OCI-LY1 (cell line): Measurements from ENCODE around the gene TBC1D4.

Experiments used
- H2AFZ ChIP-seq: fragments of 200-600 bp; sonication (generic), shearing (Covaris generic); 2 replicates; pipeline ENCODE4 v1.6.0; 2014; ENCODE audit warnings: antibody characterized with exemption, mild to moderate bottlenecking, low read length
- H3F3A ChIP-seq: fragments of 200-600 bp; sonication (generic), shearing (Covaris generic); 2 replicates; pipeline ENCODE4 v1.6.0; 2014; ENCODE audit warnings: mild to moderate bottlenecking, antibody characterized with exemption, low read length, moderate library complexity; ENCODE audit not compliant: insufficient read depth
- H3K27ac ChIP-seq: fragments of 200-600 bp; sonication (generic); 2 replicates; pipeline ENCODE4 v1.5.1; 2014; ENCODE audit warnings: low read length, mixed run types, mild to moderate bottlenecking, low read depth; ENCODE audit not compliant: poor library complexity, severe bottlenecking
- H3K27me3 ChIP-seq: fragments of 200-600 bp; sonication (generic); 2 replicates; pipeline ENCODE4 v1.6.0; 2014; ENCODE audit warnings: antibody characterized with exemption, mild to moderate bottlenecking, low read length, moderate library complexity; ENCODE audit not compliant: insufficient read depth
- H3K36me3 ChIP-seq: fragments of 200-600 bp; sonication (generic); 2 replicates; pipeline ENCODE4 v1.6.1; 2014; ENCODE audit warnings: mild to moderate bottlenecking, antibody characterized with exemption, low read length, moderate library complexity, mixed read lengths; ENCODE audit not compliant: insufficient read depth
- H3K4me1 ChIP-seq: fragments of 200-600 bp; sonication (generic); 2 replicates; pipeline ENCODE4 v1.5.1; 2014; ENCODE audit warnings: mild to moderate bottlenecking, low read length, moderate library complexity; ENCODE audit not compliant: insufficient read depth, severe bottlenecking
- H3K4me2 ChIP-seq: fragments of 200-600 bp; sonication (generic), shearing (Covaris generic); 2 replicates; pipeline ENCODE4 v1.6.1; 2014; ENCODE audit warnings: low read length
- H3K4me3 ChIP-seq: fragments of 200-600 bp; sonication (generic); 2 replicates; pipeline ENCODE4 v1.5.1; 2014; ENCODE audit warnings: low read length, low read depth, mild to moderate bottlenecking, mixed read lengths; ENCODE audit not compliant: poor library complexity, severe bottlenecking
- H3K79me2 ChIP-seq: fragments of 200-600 bp; shearing (Covaris generic); 2 replicates; pipeline ENCODE4 v1.6.1; 2016; ENCODE audit warnings: mixed run types, low read length, mixed read lengths; ENCODE audit not compliant: insufficient read depth
- H3K9ac ChIP-seq: fragments of 200-600 bp; sonication (generic), shearing (Covaris generic); 2 replicates; pipeline ENCODE4 v1.6.1; 2014; ENCODE audit warnings: mild to moderate bottlenecking, low read length, mixed read lengths
- H3K9me2 ChIP-seq: fragments of 200-600 bp; sonication (generic), shearing (Covaris generic); 2 replicates; pipeline ENCODE4 v1.6.1; 2014; ENCODE audit warnings: low read depth, mild to moderate bottlenecking, low read length, mixed read lengths
- H3K9me3 ChIP-seq: fragments of 200-600 bp; shearing (Covaris generic); 2 replicates; pipeline ENCODE4 v1.6.1; 2014; ENCODE audit warnings: low read length, mixed read lengths
- H4K20me1 ChIP-seq: fragments of 200-600 bp; sonication (generic), shearing (Covaris generic); 2 replicates; pipeline ENCODE4 v1.6.0; 2016; ENCODE audit warnings: mild to moderate bottlenecking, low read length; ENCODE audit not compliant: insufficient read depth
- EZH2 ChIP-seq: fragments of 200-600 bp; sonication (generic), shearing (Covaris generic); IDR thresholded peaks from 2 replicates; pipeline ENCODE4 v1.8.0; 2017; ENCODE audit warnings: borderline replicate concordance, mixed run types, mild to moderate bottlenecking, antibody characterized with exemption, low read length, moderate library complexity, mixed read lengths
- TF ChIP-seq, protein P1 (sequence below): fragments of 200-600 bp; sonication (generic), shearing (Covaris generic); IDR thresholded peaks from 2 replicates; pipeline ENCODE4 v1.5.1; 2017; ENCODE audit warnings: mild to moderate bottlenecking, antibody characterized with exemption, low read length, moderate library complexity, mixed read lengths

The TBC1D4 gene

DNA sequence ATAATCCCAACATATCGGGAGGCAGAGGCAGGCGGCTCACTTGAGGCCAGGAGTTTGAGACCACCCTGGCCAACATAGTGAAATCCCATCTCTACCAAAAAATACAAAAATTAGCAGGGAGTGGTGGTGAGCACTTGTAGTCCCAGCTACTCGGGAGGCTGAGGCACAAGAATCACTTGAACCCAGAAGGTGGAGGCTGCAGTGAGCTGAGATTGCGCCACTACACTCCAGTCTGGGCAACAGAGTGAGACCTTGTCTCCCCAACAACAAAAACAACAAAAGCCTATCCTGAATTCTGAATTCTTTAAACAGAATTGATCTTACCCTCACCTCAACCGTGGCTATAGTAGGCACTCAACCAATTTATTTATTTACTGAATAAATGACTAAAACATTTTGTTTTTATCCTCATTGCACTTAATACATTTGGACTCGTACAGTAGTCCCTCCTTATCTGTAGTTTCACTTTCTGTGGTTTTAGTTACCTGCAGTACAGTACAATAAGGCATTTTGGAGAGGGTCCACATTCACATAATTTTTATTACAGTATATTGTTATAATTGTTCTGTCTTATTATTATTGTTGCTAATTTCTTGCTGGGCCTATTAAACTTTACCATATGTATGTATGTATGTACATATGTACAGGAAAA lies 98.8 kb downstream of the TBC1D4 start:
- H3K9me2 ChIP-seq: no peaks in the 10 kb centered on the region
- no peak overlapping the region for H3K4me2 ChIP-seq
- no peaks in the 10 kb centered on the region for H3F3A ChIP-seq
- H3K9me3 ChIP-seq: no peaks in the 10 kb centered on the region
- H3K27me3 ChIP-seq: no peaks in the 10 kb centered on the region
- H3K4me3 ChIP-seq: no peak overlapping the region
- TF ChIP-seq, protein P1, sequence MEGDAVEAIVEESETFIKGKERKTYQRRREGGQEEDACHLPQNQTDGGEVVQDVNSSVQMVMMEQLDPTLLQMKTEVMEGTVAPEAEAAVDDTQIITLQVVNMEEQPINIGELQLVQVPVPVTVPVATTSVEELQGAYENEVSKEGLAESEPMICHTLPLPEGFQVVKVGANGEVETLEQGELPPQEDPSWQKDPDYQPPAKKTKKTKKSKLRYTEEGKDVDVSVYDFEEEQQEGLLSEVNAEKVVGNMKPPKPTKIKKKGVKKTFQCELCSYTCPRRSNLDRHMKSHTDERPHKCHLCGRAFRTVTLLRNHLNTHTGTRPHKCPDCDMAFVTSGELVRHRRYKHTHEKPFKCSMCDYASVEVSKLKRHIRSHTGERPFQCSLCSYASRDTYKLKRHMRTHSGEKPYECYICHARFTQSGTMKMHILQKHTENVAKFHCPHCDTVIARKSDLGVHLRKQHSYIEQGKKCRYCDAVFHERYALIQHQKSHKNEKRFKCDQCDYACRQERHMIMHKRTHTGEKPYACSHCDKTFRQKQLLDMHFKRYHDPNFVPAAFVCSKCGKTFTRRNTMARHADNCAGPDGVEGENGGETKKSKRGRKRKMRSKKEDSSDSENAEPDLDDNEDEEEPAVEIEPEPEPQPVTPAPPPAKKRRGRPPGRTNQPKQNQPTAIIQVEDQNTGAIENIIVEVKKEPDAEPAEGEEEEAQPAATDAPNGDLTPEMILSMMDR: no peak
- TF ChIP-seq EZH2: no peak
- no peaks in the 10 kb centered on the region for H3K36me3 ChIP-seq
- no peak overlapping the region for H2AFZ ChIP-seq
- no peaks in the 10 kb centered on the region for H4K20me1 ChIP-seq
- no peaks in the 10 kb centered on the region for H3K4me1 ChIP-seq
- no peaks in the 10 kb centered on the region for H3K79me2 ChIP-seq
- no peak overlapping the region for H3K9ac ChIP-seq
- no peak overlapping the region for H3K27ac ChIP-seq

DNA sequence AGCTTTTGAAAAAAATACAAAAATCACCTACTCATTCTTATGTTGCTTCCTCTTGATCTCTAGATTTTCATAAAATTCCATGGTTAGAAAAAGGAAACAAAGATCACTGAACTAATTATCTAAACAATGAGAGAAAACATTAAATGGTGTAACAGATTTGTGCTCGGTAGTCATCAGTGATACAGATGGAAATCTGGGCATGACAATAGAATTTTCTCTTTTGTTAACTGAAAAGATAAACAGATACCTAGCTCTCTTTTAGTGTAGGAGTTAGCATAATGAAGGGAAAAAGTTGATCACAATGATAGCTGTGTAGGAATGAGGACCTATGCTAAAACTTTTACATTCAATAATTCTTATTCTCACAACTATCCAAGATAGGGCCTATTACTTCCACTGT lies 103.7 kb downstream of the TBC1D4 start:
- Histone ChIP-seq H3K79me2 (no peaks in the 10 kb centered on the region), H3K27ac (no peak overlapping the region), H3K4me1 (no peaks in the 10 kb centered on the region), H3K9ac (no peak overlapping the region), H4K20me1 (no peaks in the 10 kb centered on the region), H3K9me2 (no peaks in the 10 kb centered on the region), H3K4me3 (no peak overlapping the region), H3K36me3 (no peaks in the 10 kb centered on the region), H3K4me2 (no peak overlapping the region), H3K9me3 (no peaks in the 10 kb centered on the region), H3K27me3 (no peaks in the 10 kb centered on the region), H2AFZ (no peak overlapping the region), H3F3A (no peaks in the 10 kb centered on the region)
- TF ChIP-seq EZH2: no peak
- TF ChIP-seq, protein P1: no peak

DNA sequence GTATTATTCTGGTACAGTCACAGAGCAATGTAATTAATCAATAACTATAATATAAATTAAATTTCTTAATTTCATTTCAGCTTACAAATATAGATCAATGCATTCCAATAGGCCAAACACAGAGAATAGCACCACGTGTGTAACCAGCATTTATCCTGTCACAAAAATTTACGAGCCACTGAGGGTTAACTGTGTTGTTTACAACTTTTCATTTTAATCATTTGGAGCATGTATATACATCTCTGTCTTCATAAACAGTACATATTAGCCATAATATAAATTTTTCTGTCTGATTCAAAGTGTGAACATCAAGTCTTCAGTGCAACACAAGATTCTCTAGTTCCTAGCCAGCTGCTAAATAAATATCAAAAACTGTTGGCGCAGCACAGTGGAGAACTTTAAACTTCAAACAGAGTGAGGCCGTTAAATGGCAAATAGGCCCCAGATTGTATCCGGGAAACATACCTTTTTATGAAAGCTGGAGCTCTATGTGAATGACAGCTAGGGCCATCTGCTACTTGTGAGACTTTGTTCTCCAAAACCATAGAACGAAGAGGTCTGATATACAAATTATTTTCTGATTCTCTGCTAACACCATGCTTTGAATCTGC lies 105.1 kb downstream of the TBC1D4 start:
- Histone ChIP-seq H3F3A (no peaks in the 10 kb centered on the region), H3K9me2 (no peaks in the 10 kb centered on the region), H3K4me2 (no peak overlapping the region), H3K9me3 (no peaks in the 10 kb centered on the region), H3K79me2 (no peaks in the 10 kb centered on the region), H3K4me3 (no peak overlapping the region), H3K27ac (no peak overlapping the region), H2AFZ (no peak overlapping the region), H4K20me1 (no peaks in the 10 kb centered on the region), H3K4me1 (no peaks in the 10 kb centered on the region), H3K36me3 (no peaks in the 10 kb centered on the region), H3K27me3 (no peaks in the 10 kb centered on the region), H3K9ac (no peak overlapping the region)
- TF ChIP-seq, protein P1: no peak
- TF ChIP-seq EZH2: no peak
